Measurements from ENCODE around the gene RASSF8. TPM values are rescaled to one million over a fixed set of nuclear protein-coding genes. Genes with fewer than 3 reads are reported as not detected.
A peak's percentile ranks its signal among the peaks of the same experiment; 100 is the strongest.

The RASSF8 gene
- total RNA-seq, 4 donors from 2014 or later: 13.1 to 332 (median 23.5) TPM

DNA sequence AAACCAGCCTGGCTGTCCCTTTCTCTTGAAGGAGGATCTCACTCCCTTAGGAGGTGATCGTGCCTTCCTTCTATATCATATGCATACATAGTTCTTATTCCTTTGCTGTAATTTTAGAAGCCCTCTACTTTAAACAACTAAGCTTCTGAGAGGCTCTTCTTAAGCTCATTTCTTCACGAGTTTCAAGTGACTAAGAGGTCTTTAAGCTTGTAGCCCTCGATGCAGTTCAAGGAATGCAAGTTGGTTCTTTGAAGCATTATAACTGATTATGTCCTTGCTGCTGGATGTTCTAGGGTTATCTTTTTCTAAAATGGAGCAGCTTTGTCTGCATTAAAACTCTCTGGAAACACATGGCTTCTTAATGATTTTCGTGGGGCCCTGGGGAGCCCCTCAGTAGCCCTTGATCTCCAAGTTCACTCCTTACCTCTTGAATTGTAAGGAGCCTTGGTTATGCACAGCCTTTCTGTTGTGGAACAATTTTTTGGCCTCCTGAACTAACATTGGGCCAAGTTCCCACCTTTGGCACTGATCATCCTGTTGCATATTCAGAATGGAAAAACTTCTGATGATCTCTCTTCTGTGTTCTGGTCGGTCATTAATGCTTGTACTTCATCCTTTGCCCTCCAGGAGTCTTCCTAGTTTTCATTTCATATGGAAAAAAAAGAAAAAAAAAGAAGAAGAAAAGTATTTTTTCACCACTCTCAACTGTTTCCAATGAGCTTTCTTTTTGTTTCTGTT lies 12.6 kb downstream of the RASSF8 start:
- Histone ChIP-seq H3K9me3 (no peaks in the 10 kb centered on the region), H3K4me3 (no peak overlapping the region), H3K27me3 (no peaks in the 10 kb centered on the region), H3K36me3 (no peaks in the 10 kb centered on the region), H3K4me1 (peaks cover 0 to 31% (median 11%) of the 10 kb centered on the region in 4 donors), H3K27ac (peak overlapping the region in 3 of 4 donors; percentile 52 to 68 (median 56))
- in situ Hi-C loops (cut with MboI; ENCODE audit: low pct_ligation_motif_present in 1 of 4, low pct_unique_long_range_greater_than_20kb in 1 of 4, low sequenced_read_pairs in 3 of 4): no loop called here
- DNase-seq: no peak
- intact Hi-C loops (cut with DNase I; ENCODE audit: low total_unique reads): no loop called here
- WGBS, 2 donors (ENCODE audit: low coverage in 1 of 2): 67 to 72% methylated on average over 5 of the region's 5 CpGs
- no peak for TF ChIP-seq POLR2A (IDR thresholded peaks at IDR 0.05)
- TF ChIP-seq, protein P1, sequence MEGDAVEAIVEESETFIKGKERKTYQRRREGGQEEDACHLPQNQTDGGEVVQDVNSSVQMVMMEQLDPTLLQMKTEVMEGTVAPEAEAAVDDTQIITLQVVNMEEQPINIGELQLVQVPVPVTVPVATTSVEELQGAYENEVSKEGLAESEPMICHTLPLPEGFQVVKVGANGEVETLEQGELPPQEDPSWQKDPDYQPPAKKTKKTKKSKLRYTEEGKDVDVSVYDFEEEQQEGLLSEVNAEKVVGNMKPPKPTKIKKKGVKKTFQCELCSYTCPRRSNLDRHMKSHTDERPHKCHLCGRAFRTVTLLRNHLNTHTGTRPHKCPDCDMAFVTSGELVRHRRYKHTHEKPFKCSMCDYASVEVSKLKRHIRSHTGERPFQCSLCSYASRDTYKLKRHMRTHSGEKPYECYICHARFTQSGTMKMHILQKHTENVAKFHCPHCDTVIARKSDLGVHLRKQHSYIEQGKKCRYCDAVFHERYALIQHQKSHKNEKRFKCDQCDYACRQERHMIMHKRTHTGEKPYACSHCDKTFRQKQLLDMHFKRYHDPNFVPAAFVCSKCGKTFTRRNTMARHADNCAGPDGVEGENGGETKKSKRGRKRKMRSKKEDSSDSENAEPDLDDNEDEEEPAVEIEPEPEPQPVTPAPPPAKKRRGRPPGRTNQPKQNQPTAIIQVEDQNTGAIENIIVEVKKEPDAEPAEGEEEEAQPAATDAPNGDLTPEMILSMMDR (IDR thresholded peaks at IDR 0.05): peak in 3 of 5 experiments; percentile 16 to 32 (median 23)

DNA sequence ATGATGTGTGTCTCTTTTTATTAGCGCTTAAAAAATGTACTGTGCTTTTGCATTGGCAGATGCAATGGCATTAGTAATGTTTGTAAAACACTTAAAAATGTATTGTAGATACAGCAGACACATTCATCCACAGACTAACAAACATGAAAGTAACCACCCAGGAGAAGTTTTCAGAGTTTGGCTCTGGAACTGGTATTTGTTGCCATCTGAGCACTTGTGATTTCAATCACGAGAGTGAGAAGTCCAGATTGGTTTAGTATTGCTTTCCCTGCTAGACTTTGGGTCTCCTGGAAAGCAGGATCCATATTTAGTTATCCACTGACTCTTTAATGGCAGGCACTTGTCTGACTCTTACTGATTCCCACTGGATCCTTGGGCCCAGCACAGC lies 13.2 kb downstream of the RASSF8 start:
- WGBS, 2 donors (ENCODE audit: low coverage in 1 of 2): 58 to 69% methylated on average over 2 of the region's 2 CpGs
- H3K27ac ChIP-seq: peak overlapping the region in 3 of 4 donors; percentile 52 to 68 (median 56)
- H3K4me1 ChIP-seq: peaks cover 0 to 35% (median 12%) of the 10 kb centered on the region in 4 donors
- no peaks in the 10 kb centered on the region for H3K27me3 ChIP-seq
- H3K4me3 ChIP-seq: no peak overlapping the region
- TF ChIP-seq, protein P1 (IDR thresholded peaks at IDR 0.05): peak in 2 of 5 experiments; percentile 1 to 3
- no peak for TF ChIP-seq POLR2A (IDR thresholded peaks at IDR 0.05)
- no peak for TF ChIP-seq EP300 (IDR thresholded peaks at IDR 0.05; ENCODE audit: low read depth)
- no peak for TF ChIP-seq POLR2AphosphoS5 (IDR thresholded peaks at IDR 0.05)
- H3K9me3 ChIP-seq: no peaks in the 10 kb centered on the region
- in situ Hi-C loops (cut with MboI; ENCODE audit: low pct_ligation_motif_present in 1 of 4, low pct_unique_long_range_greater_than_20kb in 1 of 4, low sequenced_read_pairs in 3 of 4) (no loop called here), intact Hi-C loops (cut with DNase I; ENCODE audit: low total_unique reads) (no loop called here)
- no peak for DNase-seq
- H3K36me3 ChIP-seq: no peaks in the 10 kb centered on the region

DNA sequence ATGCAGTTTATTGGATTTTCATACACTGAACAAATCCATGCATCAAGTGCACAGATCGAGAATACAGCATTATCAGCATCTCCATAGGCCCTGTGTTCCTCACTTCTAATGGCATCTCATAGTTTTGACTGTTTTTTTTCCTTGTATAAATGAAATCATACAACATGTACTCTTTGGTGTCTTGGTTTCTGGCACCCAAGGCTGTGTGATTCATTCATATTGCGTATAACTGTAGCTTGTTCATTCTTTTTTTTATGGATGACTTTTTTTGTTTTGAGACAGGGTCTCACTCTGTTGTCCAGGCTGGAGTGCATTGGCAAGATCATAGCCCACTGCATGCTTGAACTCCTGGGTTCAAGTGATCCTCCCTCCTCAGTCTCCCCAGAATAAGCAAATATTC lies 14.3 kb downstream of the RASSF8 start:
- 85 to 89% methylated on average over 2 of the region's 2 CpGs for WGBS, 2 donors (ENCODE audit: low coverage in 1 of 2)
- no peaks in the 10 kb centered on the region for H3K9me3 ChIP-seq
- no peaks in the 10 kb centered on the region for H3K27me3 ChIP-seq
- in situ Hi-C loops (cut with MboI; ENCODE audit: low pct_ligation_motif_present in 1 of 4, low pct_unique_long_range_greater_than_20kb in 1 of 4, low sequenced_read_pairs in 3 of 4) (no loop called here), intact Hi-C loops (cut with DNase I; ENCODE audit: low total_unique reads) (no loop called here)
- no peak overlapping the region for H3K27ac ChIP-seq
- TF ChIP-seq EP300 (IDR thresholded peaks at IDR 0.05; ENCODE audit: low read depth) (no peak), POLR2A (IDR thresholded peaks at IDR 0.05) (no peak), POLR2AphosphoS5 (IDR thresholded peaks at IDR 0.05) (no peak)
- TF ChIP-seq, protein P1 (IDR thresholded peaks at IDR 0.05): no peak
- H3K4me3 ChIP-seq: no peak overlapping the region
- H3K4me1 ChIP-seq: peaks cover 0 to 35% (median 12%) of the 10 kb centered on the region in 4 donors
- no peaks in the 10 kb centered on the region for H3K36me3 ChIP-seq
- DNase-seq: no peak

DNA sequence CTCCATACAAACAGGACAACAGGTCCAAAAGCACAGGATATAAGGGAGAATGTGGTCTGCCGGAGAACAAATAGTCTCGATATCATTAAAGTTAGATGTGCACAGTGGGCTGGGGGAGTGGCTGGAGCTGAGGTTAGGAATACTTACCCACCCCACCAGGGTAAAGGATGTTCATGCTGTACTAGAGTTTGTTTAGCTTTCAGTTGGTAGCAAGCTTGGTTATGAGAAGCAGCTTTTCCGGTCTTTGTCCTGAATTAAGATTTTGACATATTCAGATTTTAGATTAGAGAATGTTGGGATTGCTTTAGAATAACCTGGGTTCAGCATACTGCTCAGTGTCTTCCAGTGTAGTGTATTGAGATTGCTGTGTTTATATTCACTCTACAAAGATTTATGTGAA lies 16.7 kb downstream of the RASSF8 start:
- in situ Hi-C loops (cut with MboI; ENCODE audit: low pct_ligation_motif_present in 1 of 4, low pct_unique_long_range_greater_than_20kb in 1 of 4, low sequenced_read_pairs in 3 of 4): no loop called here
- WGBS, 2 donors (ENCODE audit: low coverage in 1 of 2): 91 to 94% methylated on average over 3 of the region's 3 CpGs

More for the DNA sequence above, 16.7 kb downstream of the RASSF8 start:
- H3K27me3 ChIP-seq: no peaks in the 10 kb centered on the region
- no peak for DNase-seq
- H3K9me3 ChIP-seq: no peaks in the 10 kb centered on the region
- no peaks in the 10 kb centered on the region for H3K36me3 ChIP-seq
- intact Hi-C loops (cut with DNase I; ENCODE audit: low total_unique reads): no loop called here
- H3K4me1 ChIP-seq: peaks cover 0 to 40% (median 13%) of the 10 kb centered on the region in 4 donors
- peak overlapping the region in 1 of 4 donors; percentile 39 for H3K27ac ChIP-seq
- TF ChIP-seq POLR2A (IDR thresholded peaks at IDR 0.05) (no peak), EP300 (IDR thresholded peaks at IDR 0.05; ENCODE audit: low read depth) (no peak), POLR2AphosphoS5 (IDR thresholded peaks at IDR 0.05) (no peak)
- TF ChIP-seq, protein P1 (IDR thresholded peaks at IDR 0.05): no peak
- H3K4me3 ChIP-seq: no peak overlapping the region
